GM13976 (cell line): ENCODE measurements around the gene SLC22A5.

ENCODE experiments used
- DNase-seq: peaks from one replicate; pipeline ENCODE4 v3.0.0; 2012; ENCODE audit warnings: low spot score
- in situ Hi-C: fragments of 300-500 bp; cut with MboI; formaldehyde crosslinking; loops from one replicate; pipeline ENCODE4 v1.12.0; 2022; ENCODE audit warnings: low sequenced_read_pairs, mixed read lengths, inconsistent platforms; ENCODE audit not compliant: unreplicated experiment
- TF ChIP-seq, protein P1 (sequence below): IDR thresholded peaks from 2 replicates; pipeline ENCODE4 v1.5.1; 2012; ENCODE audit warnings: borderline replicate concordance, mild to moderate bottlenecking; ENCODE audit not compliant: insufficient read depth; ENCODE audit errors: extremely low read depth, missing control alignments, control extremely low read depth

SLC22A5 gene

GRCh38 chr5:132327252-132327955, 42.1 kb upstream of the SLC22A5 start:
- in situ Hi-C loops = no loop called here
- no peak for DNase-seq
- TF ChIP-seq, protein P1, sequence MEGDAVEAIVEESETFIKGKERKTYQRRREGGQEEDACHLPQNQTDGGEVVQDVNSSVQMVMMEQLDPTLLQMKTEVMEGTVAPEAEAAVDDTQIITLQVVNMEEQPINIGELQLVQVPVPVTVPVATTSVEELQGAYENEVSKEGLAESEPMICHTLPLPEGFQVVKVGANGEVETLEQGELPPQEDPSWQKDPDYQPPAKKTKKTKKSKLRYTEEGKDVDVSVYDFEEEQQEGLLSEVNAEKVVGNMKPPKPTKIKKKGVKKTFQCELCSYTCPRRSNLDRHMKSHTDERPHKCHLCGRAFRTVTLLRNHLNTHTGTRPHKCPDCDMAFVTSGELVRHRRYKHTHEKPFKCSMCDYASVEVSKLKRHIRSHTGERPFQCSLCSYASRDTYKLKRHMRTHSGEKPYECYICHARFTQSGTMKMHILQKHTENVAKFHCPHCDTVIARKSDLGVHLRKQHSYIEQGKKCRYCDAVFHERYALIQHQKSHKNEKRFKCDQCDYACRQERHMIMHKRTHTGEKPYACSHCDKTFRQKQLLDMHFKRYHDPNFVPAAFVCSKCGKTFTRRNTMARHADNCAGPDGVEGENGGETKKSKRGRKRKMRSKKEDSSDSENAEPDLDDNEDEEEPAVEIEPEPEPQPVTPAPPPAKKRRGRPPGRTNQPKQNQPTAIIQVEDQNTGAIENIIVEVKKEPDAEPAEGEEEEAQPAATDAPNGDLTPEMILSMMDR = no peak

DNA sequence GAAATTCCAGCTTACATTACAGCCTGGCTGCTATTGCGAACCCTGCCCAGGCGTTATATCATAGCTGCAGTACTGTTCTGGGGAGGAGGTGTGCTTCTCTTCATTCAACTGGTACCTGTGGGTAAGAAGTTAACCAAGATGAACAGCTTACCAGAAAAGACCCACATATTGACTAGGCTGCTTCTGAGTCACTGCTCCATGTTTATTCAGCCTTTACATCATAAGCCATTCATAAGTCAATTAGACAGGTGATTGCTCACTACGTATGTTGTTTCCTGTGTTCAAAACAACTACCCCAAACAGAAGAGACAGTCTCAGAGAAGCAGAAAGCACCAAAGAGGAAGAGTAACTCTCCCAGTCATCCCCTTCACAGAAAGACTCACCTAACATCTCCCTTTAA, 34.7 kb upstream of the SLC22A5 start:
- TF ChIP-seq, protein P1 = no peak
- no peak for DNase-seq
- in situ Hi-C loops = no loop called here

- TF ChIP-seq, protein P1 = no peak
- in situ Hi-C loops = no loop called here
- no peak for DNase-seq
Measured at GRCh38 chr5:132335402-132335801, 34.1 kb upstream of the SLC22A5 start.

DNA sequence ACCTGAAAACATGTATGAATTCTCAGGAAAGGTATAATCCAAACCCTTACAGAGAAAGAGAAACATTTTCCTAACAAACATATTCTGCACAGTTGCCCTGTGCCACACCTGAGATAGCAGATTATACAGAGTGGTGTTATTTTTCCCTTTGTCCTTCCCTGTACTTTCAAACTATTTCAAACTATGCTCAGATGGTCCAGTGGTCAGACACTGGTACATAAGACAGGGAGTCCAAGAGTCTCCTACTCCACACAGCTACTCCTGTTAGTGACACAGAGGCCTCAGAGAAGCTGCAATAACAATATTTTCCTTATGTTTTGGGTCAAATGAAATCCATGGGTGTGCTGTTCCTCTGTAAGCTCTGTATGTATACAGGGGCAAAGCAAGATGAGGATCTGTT, 30.0 kb upstream of the SLC22A5 start:
- no peak for DNase-seq
- in situ Hi-C loops = no loop called here
- TF ChIP-seq, protein P1 = no peak

DNA sequence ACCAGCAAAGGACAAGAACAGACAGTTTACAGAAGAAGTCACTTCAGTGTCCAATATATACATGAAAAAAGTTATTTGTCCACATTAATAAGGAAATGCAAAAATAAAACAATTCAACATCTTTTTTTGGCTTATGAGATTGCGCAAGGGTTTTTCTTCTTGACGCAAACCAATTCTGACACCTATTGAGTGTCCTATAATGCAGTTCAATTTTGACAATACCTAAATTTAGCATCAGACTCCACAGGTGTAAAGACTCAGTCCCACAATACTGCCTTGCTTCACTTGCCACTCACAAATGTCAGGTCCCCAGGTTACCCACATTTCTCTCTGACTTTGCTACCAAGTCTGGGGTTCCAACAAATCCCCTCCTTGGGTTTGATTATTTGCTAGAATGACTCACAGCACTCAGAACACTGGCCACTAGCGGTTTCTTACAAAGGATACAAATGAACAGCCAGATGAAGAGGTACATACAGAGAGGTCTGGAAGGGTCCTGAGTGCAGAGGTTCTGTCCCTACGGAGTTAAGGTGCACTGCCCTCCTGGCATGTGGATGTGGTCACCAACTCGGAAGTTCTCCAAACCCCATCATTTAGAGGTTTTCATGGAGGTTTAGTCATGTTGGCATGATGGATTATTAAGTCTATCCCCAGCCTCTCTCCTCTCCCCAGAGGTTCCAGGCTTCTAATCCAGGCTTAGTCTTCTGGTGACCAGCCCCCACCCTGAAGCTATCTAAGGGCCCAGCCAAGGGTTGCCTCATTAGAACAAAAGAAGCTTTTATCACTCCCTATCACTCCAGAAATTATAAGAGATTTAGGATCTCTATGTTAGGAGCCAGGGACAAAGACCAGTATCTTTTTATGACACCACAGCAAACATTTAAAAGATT, 27.0 kb upstream of the SLC22A5 start:
- no peak for DNase-seq
- TF ChIP-seq, protein P1 = no peak
- in situ Hi-C loops = no loop called here

- TF ChIP-seq, protein P1 = no peak
- DNase-seq = no peak
- in situ Hi-C loops = no loop called here
Measured at GRCh38 chr5:132344775-132345514, 24.6 kb upstream of the SLC22A5 start.
